Astrocyte of the cerebellum (primary cell): ENCODE measurements around the gene CUX1.

ENCODE experiments used
- DNase-seq: peaks from one replicate; pipeline ENCODE4 v3.0.0-alpha.2; 2011; ENCODE audit warnings: low read depth
- H3K4me3 ChIP-seq: 2 replicates; pipeline ENCODE4 v1.5.1; 2011; ENCODE audit warnings: mild to moderate bottlenecking, low read depth, low read length, moderate library complexity
- in situ Hi-C: cut with HindIII; loops from 2 replicates; pipeline ENCODE4 v1.10.0; 2017; ENCODE audit warnings: low sequenced_read_pairs
- TF ChIP-seq, protein P1 (sequence below): IDR thresholded peaks from 2 replicates; pipeline ENCODE4 v1.5.1; 2012; ENCODE audit warnings: low read length, low read depth, moderate library complexity, mild to moderate bottlenecking; ENCODE audit errors: missing control alignments

The CUX1 gene

DNA sequence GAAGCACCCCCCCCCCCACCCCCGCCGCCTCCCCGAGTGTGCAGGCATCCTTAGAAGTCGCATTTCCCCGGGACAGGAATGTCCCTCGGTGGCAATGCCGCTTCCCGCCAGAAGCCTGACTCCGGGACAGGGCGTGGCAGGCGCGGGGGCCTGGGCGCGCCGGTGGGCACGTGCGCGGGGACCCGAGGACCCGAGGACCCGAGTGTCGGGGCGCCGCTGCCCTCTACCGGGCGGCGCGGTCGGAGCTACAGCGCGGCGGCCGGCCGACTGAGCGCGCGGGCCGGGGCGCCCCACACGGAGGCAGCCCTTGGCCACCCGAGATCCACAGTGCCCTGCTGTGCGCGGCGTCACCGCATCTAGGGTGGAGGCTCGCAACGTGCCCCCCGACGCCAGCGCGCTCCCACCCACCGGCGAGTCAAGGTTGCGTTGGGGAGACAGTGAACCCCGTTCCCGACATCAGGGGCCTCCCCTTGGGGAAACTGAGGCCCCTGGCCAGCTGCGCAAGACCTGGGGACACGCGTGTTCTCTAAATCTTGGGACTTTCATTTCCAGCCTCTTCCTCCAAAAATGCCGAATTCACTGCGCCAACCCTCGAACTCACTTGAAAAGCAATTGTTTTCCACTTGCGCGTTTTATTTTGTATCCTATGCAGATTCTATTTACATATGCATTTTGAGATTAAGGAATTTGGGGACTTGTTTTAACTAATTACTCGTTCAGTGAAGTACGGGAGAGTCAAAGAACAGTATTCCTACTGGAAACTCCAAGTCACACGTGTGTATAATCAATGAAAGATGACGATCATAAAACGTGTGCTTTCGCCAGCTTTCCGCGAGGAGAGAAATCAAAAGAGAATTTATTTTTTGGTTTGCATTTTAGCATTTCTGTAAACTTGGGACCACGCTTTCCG lies 3.1 kb upstream of the CUX1 start:
- in situ Hi-C loops: no loop called here
- TF ChIP-seq, protein P1, sequence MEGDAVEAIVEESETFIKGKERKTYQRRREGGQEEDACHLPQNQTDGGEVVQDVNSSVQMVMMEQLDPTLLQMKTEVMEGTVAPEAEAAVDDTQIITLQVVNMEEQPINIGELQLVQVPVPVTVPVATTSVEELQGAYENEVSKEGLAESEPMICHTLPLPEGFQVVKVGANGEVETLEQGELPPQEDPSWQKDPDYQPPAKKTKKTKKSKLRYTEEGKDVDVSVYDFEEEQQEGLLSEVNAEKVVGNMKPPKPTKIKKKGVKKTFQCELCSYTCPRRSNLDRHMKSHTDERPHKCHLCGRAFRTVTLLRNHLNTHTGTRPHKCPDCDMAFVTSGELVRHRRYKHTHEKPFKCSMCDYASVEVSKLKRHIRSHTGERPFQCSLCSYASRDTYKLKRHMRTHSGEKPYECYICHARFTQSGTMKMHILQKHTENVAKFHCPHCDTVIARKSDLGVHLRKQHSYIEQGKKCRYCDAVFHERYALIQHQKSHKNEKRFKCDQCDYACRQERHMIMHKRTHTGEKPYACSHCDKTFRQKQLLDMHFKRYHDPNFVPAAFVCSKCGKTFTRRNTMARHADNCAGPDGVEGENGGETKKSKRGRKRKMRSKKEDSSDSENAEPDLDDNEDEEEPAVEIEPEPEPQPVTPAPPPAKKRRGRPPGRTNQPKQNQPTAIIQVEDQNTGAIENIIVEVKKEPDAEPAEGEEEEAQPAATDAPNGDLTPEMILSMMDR: peak; percentile 24
- no peak for DNase-seq

DNA sequence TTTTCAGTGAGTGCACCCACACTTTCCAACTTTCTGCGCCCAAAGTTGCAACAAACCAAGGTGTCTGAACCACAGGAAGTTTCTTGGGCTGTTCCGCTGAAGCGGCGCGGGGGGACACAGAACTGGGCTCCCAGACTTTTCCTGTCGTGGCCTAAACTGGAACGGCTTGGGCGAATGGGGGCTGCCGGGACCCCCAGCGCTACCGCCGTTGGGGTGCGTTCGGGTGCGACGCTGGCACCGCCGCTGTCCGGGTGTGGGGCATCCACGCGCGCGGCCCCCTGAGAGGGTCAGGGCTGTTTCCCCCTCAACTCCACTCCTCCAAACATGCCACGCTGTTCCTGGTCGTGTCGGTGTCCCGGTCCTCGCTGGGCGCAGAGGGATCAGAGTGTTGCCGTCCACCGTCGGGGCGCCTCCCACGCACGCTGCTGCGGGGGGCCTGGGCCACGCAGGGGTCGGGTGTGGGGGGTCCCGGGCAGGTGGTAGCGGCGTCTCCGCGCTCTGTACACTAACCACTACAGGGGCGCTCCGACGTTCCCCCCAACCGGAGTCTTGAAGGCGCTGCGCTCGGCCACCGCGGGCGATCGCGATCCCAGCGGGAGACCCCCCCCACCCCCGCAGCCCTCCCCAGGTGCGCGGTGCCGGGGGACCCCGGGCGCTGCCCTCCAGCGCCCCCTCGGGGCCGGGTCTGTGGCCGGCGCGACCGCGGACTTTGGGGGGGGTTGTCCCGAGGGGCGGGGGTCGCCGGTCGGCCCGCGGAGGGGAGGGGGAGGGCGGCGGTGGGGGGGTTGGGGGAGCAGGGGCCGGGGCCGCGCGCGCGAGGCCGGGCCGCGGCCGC lies 2.2 kb upstream of the CUX1 start:
- no peak for DNase-seq
- TF ChIP-seq, protein P1: peak; percentile 34
- in situ Hi-C loops: no loop called here
- H3K4me3 ChIP-seq: peak overlapping the region; percentile 55

More for the DNA sequence above, 3.1 kb upstream of the CUX1 start:
- peak overlapping the region; percentile 55 for H3K4me3 ChIP-seq

DNA sequence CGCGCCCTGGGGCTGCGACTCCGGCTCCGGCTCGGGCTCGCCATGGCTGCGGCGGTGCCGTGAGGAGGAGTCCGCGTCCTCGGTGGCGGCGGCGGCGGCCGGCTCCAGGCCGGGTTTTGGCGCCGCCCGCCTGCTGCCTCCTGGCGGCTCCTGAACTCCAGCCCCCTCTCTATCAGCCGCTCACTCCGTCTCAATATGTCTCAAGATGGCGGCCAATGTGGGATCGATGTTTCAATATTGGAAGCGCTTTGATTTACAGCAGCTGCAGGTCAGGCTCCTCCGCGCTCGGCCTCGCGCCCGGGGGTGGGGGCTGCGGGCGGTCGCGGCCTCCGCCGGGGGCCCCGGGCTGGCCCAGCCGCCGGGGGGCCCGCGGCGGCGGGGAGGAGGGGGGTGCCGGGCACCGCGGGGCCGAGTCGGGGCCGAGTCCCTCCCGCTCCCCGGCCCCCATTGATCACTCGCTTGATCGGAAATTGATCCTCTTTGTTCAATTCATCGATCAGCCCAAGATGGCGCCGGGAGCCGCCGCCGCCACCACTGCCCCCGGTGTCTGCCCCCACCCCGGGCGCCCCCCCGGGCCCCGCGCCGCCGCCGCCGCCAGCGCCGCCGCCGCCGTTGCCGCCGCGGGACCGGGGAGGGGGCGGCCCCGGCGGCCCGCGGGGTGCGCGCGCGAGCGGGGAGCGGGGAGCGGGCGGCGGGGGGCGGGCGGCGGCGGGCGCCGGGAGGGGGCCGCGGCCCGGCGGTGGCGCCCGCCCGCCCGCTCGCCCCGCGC lies 1.4 kb upstream of the CUX1 start:
- peak overlapping the region; percentile 61 for H3K4me3 ChIP-seq
- TF ChIP-seq, protein P1: no peak
- peak; percentile 59 for DNase-seq
- in situ Hi-C loops: no loop called here

DNA sequence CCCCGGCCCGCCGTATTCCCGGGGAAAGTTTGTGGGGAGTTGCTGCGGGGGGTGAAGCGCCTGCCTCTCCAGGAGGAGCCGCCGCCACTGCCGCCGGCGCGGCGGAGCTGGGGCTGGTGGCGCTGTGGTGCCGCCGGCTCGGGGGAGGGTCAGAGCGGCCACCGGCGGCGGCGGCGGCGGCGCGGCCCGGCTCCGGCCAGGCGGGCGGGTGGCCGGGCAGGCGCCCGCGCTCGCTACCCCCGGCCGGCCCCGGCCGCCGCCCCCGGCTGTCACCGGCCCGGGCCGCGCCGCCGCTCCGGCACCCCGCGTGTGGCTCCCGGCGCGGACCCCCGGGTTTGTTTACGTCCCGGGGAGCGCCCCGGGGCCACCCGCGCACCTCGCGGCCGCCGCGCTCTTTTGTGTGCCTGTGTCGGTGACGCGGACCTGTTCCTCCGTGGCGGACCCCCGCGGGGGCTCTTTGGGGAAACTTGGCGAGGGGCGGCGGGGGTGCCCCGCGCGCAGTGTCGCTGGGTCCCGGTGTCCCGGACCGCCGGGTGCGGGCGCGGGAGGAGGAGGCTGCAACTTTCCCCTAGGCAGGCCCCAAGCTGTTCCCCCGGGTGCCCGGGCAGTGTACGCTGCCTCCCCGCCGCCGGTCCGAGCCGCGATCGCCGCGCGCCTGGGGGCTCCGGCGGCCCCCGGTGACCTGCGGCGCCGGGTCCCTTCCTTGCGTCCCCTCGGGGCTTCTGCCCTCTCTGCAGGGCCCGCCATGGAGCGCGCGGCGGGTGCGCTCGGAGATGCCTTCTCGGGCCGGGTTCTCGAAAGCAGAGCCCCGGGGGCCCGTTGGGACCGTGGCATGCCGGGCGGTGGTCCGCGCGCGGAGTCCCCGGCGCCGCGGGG lies 593 bp upstream of the CUX1 start:
- TF ChIP-seq, protein P1: peak; percentile 8
- in situ Hi-C loops: no loop called here
- no peak for DNase-seq
- H3K4me3 ChIP-seq: peak overlapping the region; percentile 61

DNA sequence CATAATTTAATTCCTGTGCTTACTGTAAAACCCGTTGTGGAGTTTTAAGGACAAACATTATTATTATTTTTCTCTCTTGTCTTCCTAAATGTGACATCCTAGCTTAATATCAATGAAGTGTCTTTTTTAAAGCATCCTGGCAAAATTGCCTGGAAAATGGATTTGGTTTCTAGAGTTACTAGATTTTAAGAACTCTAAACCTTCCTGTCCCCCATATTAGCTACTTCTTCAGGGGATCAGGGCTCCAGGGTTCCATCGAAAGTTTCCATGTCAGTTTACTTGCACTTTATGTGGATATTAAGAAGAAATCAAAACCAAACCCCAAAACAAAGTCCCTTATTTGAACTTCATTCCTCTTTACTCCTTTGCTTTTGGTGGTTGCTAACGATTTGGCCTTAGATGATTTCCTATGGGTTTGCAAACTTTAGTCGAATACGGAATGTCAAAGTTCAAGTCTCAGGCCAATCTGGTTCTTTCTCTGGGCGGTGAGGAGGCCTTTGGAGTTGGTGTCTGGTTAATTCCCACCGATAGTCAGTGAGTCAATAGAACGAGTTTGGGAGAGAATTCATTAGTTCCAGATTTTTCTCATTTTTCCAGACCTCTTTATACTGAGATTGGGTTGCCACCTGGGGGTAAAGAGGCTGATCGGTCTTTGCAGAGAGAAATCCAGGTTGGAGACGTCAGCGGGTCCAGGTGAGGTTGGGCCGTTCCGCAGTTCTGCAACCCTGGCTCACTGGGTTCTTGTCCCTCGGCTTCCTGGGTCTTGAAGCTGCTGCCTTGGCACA lies 1.1 kb downstream of the CUX1 start:
- TF ChIP-seq, protein P1: no peak
- DNase-seq: no peak
- H3K4me3 ChIP-seq: no peak overlapping the region
- in situ Hi-C loops: no loop called here
